IMR-90 (cell line): ENCODE results near the gene PCK1. TPM values are rescaled to one million over a fixed set of nuclear protein-coding genes. Genes with fewer than 3 reads are reported as not detected.

Experiments used
- ATAC-seq: fragments of 200-7000 bp; cut with Tn5 transposase; 2 replicates; pipeline ENCODE4 v1.9.1; 2020; ENCODE audit warnings: low read depth, mild to moderate bottlenecking, moderate library complexity
- BruUV-seq: library from RNA; stranded (reverse); fragments of 400-500 nt; replicated peaks from 2 replicates; lab custom pipeline; 2021; lab: Mats Ljungman, UMichigan
- CTCF ChIA-PET: fragments of 300-600 bp; formaldehyde crosslinking; extraction: SDS; loops from one replicate; lab custom pipeline; 2021; ENCODE audit warnings: antibody characterized with exemption; lab: Yijun Ruan, JAX
- POLR2A ChIA-PET: fragments of 300-600 bp; sonication (Branson Sonifier 250); formaldehyde crosslinking; loops from one replicate; lab custom pipeline; 2022; ENCODE audit warnings: antibody characterized with exemption; ENCODE audit not compliant: unreplicated experiment; lab: Charles Lee
- DNase-seq: peaks from one replicate; pipeline ENCODE4 v3.0.0; 2013
- H2AFZ ChIP-seq: replicated peaks from 2 replicates; pipeline ENCODE3; 2013; ENCODE audit warnings: low read length, mild to moderate bottlenecking; ENCODE audit not compliant: poor library complexity
- H2AK5ac ChIP-seq: 2 replicates; pipeline ENCODE4 v1.6.1; 2013; ENCODE audit warnings: low read depth, low read length, inconsistent platforms
- H2AK9ac ChIP-seq: replicated peaks from 2 replicates; pipeline ENCODE3; 2013; ENCODE audit warnings: mild to moderate bottlenecking, low read depth, low read length, moderate library complexity; ENCODE audit not compliant: poor library complexity
- H2BK120ac ChIP-seq: 2 replicates; pipeline ENCODE4 v1.6.1; 2013; ENCODE audit warnings: low read depth, low read length, inconsistent platforms
- H2BK15ac ChIP-seq: 3 replicates; pipeline ENCODE4 v1.6.1; 2013; ENCODE audit warnings: low read depth, low read length, inconsistent platforms
- H2BK20ac ChIP-seq: 2 replicates; pipeline ENCODE4 v1.6.1; 2013; ENCODE audit warnings: low read depth, mild to moderate bottlenecking, inconsistent platforms, low read length, moderate library complexity
- H2BK5ac ChIP-seq: 2 replicates; pipeline ENCODE4 v1.6.1; 2013; ENCODE audit warnings: mild to moderate bottlenecking, low read depth, low read length, inconsistent platforms; ENCODE audit not compliant: poor library complexity, severe bottlenecking
- H3K14ac ChIP-seq: replicated peaks from 2 replicates; pipeline ENCODE4 v1.6.1; 2013; ENCODE audit warnings: low read depth, low read length, inconsistent platforms
- H3K18ac ChIP-seq: 2 replicates; pipeline ENCODE4 v1.6.1; 2013; ENCODE audit warnings: low read depth, low read length, control low read depth
- H3K23ac ChIP-seq: 2 replicates; pipeline ENCODE4 v1.6.1; 2013; ENCODE audit warnings: low read depth, low read length, inconsistent platforms
- H3K27ac ChIP-seq: 2 replicates; pipeline ENCODE4 v1.5.1; 2013; ENCODE audit warnings: mild to moderate bottlenecking, control low read depth, low read length; ENCODE audit not compliant: insufficient read depth
- H3K27me3 ChIP-seq: 2 replicates; pipeline ENCODE4 v1.6.1; 2013; ENCODE audit warnings: low read length; ENCODE audit not compliant: control insufficient read depth, insufficient read depth
- H3K36me3 ChIP-seq: 2 replicates; pipeline ENCODE4 v1.6.1; 2013; ENCODE audit warnings: low read length, mixed read lengths; ENCODE audit not compliant: control insufficient read depth, insufficient read depth
- H3K4ac ChIP-seq: 2 replicates; pipeline ENCODE4 v1.6.1; 2013; ENCODE audit warnings: low read depth, low read length, inconsistent platforms
- H3K4me1 ChIP-seq: 2 replicates; pipeline ENCODE4 v1.6.1; 2013; ENCODE audit warnings: low read length, mixed read lengths; ENCODE audit not compliant: control insufficient read depth, insufficient read depth
- H3K4me2 ChIP-seq: 2 replicates; pipeline ENCODE4 v1.6.1; 2013; ENCODE audit warnings: low read depth, mild to moderate bottlenecking, control low read depth, low read length, moderate library complexity
- H3K4me3 ChIP-seq: 2 replicates; pipeline ENCODE4 v1.5.1; 2013; ENCODE audit warnings: low read depth, mild to moderate bottlenecking, control low read depth, low read length, moderate library complexity; ENCODE audit not compliant: insufficient read depth
- H3K56ac ChIP-seq: 2 replicates; pipeline ENCODE4 v1.6.1; 2013; ENCODE audit warnings: low read length, inconsistent platforms; ENCODE audit not compliant: insufficient read depth; ENCODE audit errors: extremely low read depth
- H3K79me1 ChIP-seq, 2 experiments: 2 replicates each; pipeline ENCODE4 v1.6.1; 2013; ENCODE audit warnings: low read length in 2 of 2, inconsistent platforms in 1 of 2, low read depth in 1 of 2
- H3K9ac ChIP-seq: 2 replicates; pipeline ENCODE4 v1.6.1; 2013; ENCODE audit warnings: low read depth, low read length, control low read depth
- H3K9me1 ChIP-seq: 2 replicates; pipeline ENCODE4 v1.6.1; 2013; ENCODE audit warnings: low read length, inconsistent platforms; ENCODE audit not compliant: insufficient read depth
- H3K9me3 ChIP-seq: 2 replicates; pipeline ENCODE4 v1.6.1; 2013; ENCODE audit warnings: low read length; ENCODE audit not compliant: control insufficient read depth, insufficient read depth
- H4K20me1 ChIP-seq: 2 replicates; pipeline ENCODE4 v1.6.1; 2013; ENCODE audit warnings: low read length, inconsistent platforms; ENCODE audit not compliant: insufficient read depth
- H4K5ac ChIP-seq: 2 replicates; pipeline ENCODE4 v1.6.1; 2013; ENCODE audit warnings: mild to moderate bottlenecking, low read depth, low read length, control low read depth
- H4K8ac ChIP-seq, 2 experiments: 2 replicates each; pipeline ENCODE4 v1.6.1; 2013; ENCODE audit warnings: low read depth in 2 of 2, low read length in 2 of 2, control low read depth in 1 of 2, inconsistent platforms in 1 of 2
- H4K91ac ChIP-seq: 2 replicates; pipeline ENCODE4 v1.6.1; 2013; ENCODE audit warnings: low read depth, low read length, inconsistent platforms; ENCODE audit not compliant: insufficient read depth
- BHLHE40 ChIP-seq: fragments of 150-350 bp; IDR thresholded peaks from 2 replicates; pipeline ENCODE4 v1.6.1; 2016; ENCODE audit warnings: mild to moderate bottlenecking, low read depth, low read length
- CEBPB ChIP-seq: IDR thresholded peaks from 2 replicates; pipeline ENCODE4 v1.6.1; 2012; ENCODE audit warnings: low read depth, low read length, improper control_type of control experiment
- CHD1 ChIP-seq: IDR thresholded peaks from 2 replicates; pipeline ENCODE4 v1.6.1; 2012; ENCODE audit warnings: low read depth, low read length, improper control_type of control experiment
- FOS ChIP-seq: fragments of 150-350 bp; IDR thresholded peaks from 2 replicates; pipeline ENCODE4 v1.6.1; 2016; ENCODE audit warnings: low read depth, low read length
- MAFK ChIP-seq: IDR thresholded peaks from 2 replicates; pipeline ENCODE4 v1.6.1; 2012; ENCODE audit warnings: low read depth, low read length, improper control_type of control experiment
- MAZ ChIP-seq: IDR thresholded peaks from 2 replicates; pipeline ENCODE4 v1.6.1; 2012; ENCODE audit warnings: low read depth, mild to moderate bottlenecking, low read length, improper control_type of control experiment, moderate library complexity, borderline replicate concordance
- MXI1 ChIP-seq: IDR thresholded peaks from 2 replicates; pipeline ENCODE4 v1.6.1; 2012; ENCODE audit warnings: low read depth, mild to moderate bottlenecking, low read length, moderate library complexity, borderline replicate concordance
- NFE2L2 ChIP-seq: fragments of 150-350 bp; IDR thresholded peaks from 2 replicates; pipeline ENCODE4 v1.6.1; 2016; ENCODE audit warnings: low read depth, mild to moderate bottlenecking, low read length
- POLR2A ChIP-seq: IDR thresholded peaks from 2 replicates; pipeline ENCODE4 v1.6.1; 2012; ENCODE audit warnings: mild to moderate bottlenecking, low read depth, low read length
- RCOR1 ChIP-seq: IDR thresholded peaks from 2 replicates; pipeline ENCODE4 v1.6.1; 2012; ENCODE audit warnings: mild to moderate bottlenecking, low read length, improper control_type of control experiment; ENCODE audit not compliant: insufficient replicate concordance
- WGBS, 2 experiments: methylation state at CpG; one replicate each; pipeline versions ENCODE4 v1.1.5 to v1.1.7; 2013; ENCODE audit warnings: missing lambda C conversion rate in 2 of 2; ENCODE audit not compliant: insufficient read length in 1 of 2; ENCODE audit errors: extremely low coverage in 2 of 2; 5-methylcytosine and 5-hydroxymethylcytosine counted together
- dilution Hi-C: fragments of 300-500 bp; cut with HindIII; formaldehyde crosslinking; loops from one replicate; pipeline ENCODE4 v1.14.3; 2018; ENCODE audit warnings: low sequenced_read_pairs; ENCODE audit not compliant: unreplicated experiment
- in situ Hi-C: fragments of 300-500 bp; cut with MboI; formaldehyde crosslinking; loops from 3 replicates; pipeline ENCODE4 v1.14.3; 2019; ENCODE audit warnings: low sequenced_read_pairs, inconsistent platforms, mixed read lengths
- intact Hi-C: fragments of 100-400 bp; cut with micrococcal nuclease; formaldehyde crosslinking; loops from 2 replicates; pipeline ENCODE4 v1.10.0; 2022
- polyA plus RNA-seq, 3 experiments: library from polyadenylated mRNA; depleted of rRNA; stranded (reverse); fragments of >200 nt; gene quantifications; 2 replicates each; pipeline ENCODE4 v1.2.3, GENCODE V29; 2012; ENCODE audit warnings: low replicate concordance in 1 of 3
- total RNA-seq: library from RNA; depleted of rRNA; stranded (reverse); fragments of >200 nt; gene quantifications from 2 replicates; pipeline ENCODE4 v1.2.3, GENCODE V29; 2012
- TF ChIP-seq, protein P1 (sequence below): fragments of 150-350 bp; IDR thresholded peaks from 2 replicates; pipeline ENCODE4 v1.6.1; 2016; ENCODE audit warnings: low read depth, mild to moderate bottlenecking, low read length, moderate library complexity, borderline replicate concordance
- TF ChIP-seq, protein P2 (sequence below): fragments of 150-350 bp; IDR thresholded peaks from 2 replicates; pipeline ENCODE4 v1.6.1; 2017; ENCODE audit warnings: mild to moderate bottlenecking, antibody characterized with exemption, low read length, low read depth

The PCK1 gene
- total and polyA plus RNA-seq, 2 of the 4 experiments (the other 2 are of a cell fraction) = not detected

DNA sequence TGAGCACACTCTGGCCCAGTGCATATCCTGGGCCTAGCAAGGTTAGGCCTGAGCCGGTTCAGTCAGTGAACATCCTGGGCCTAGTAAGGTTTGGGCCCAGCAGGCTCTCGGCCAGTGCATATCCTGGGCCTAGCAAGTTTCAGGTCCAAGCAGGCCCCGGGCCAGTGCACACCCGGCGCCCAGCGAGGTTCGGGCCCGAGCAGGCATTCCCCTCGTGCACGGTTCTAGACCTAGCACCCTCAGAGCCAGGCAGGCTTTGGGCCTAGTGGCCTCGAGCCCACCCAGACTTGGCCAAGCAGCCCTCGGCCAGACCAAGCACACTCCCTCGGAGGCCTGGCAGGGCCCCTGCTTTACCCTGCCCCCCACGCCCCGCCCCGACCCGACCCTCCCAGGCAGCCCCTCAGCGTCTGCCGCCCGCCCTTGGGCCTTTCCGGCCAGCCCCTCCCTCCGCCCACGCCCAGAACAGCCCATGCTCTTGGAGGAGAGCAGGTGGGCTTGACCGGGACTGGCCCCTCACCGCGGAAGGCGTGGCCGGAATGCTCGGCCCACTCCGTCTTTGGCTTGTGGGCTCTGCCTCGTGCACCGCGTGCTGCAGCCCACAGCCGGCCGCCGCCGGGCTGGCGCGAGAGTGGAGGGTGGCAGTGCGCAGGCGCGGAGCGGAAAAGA is 36.3 kb upstream of the PCK1 start, which contains the start of gene CTCFL:
CTCFL (minus strand) TSS at position 630 of the 666 bp plus-strand sequence. CDS start 935 bp downstream, outside the sequence.
- 90% methylated on average over 9 of the region's 43 CpGs; no CpG with 5 or more reads in 1 of the 2 experiments for WGBS, 2 experiments
- in situ Hi-C loops (no loop called here), dilution Hi-C loops (no loop called here), intact Hi-C loops (no loop called here)
- TF ChIP-seq BHLHE40 (no peak), MAFK (no peak), POLR2A (no peak), RCOR1 (no peak), MXI1 (no peak), MAZ (no peak), CHD1 (no peak), NFE2L2 (no peak), CEBPB (no peak), FOS (no peak)
- TF ChIP-seq, protein P1, sequence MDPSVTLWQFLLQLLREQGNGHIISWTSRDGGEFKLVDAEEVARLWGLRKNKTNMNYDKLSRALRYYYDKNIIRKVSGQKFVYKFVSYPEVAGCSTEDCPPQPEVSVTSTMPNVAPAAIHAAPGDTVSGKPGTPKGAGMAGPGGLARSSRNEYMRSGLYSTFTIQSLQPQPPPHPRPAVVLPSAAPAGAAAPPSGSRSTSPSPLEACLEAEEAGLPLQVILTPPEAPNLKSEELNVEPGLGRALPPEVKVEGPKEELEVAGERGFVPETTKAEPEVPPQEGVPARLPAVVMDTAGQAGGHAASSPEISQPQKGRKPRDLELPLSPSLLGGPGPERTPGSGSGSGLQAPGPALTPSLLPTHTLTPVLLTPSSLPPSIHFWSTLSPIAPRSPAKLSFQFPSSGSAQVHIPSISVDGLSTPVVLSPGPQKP = no peak
- TF ChIP-seq, protein P2, sequence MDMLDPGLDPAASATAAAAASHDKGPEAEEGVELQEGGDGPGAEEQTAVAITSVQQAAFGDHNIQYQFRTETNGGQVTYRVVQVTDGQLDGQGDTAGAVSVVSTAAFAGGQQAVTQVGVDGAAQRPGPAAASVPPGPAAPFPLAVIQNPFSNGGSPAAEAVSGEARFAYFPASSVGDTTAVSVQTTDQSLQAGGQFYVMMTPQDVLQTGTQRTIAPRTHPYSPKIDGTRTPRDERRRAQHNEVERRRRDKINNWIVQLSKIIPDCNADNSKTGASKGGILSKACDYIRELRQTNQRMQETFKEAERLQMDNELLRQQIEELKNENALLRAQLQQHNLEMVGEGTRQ = no peak
- no peaks in the 10 kb centered on the region for H3K79me1 ChIP-seq
- no peak within 1 kb of the TSS for H3K14ac ChIP-seq
- H3K56ac ChIP-seq = no peak within 1 kb of the TSS
- H3K4me3 ChIP-seq = no peak within 1 kb of the TSS
- H3K4me1 ChIP-seq = no peaks in the 10 kb centered on the region
- H2BK20ac ChIP-seq = no peak within 1 kb of the TSS
- H3K9ac ChIP-seq = no peak within 1 kb of the TSS
- no peak within 1 kb of the TSS for H3K4me2 ChIP-seq
- BruUV-seq = no TSS peak
- no peak within 1 kb of the TSS for H2BK15ac ChIP-seq
- H4K5ac ChIP-seq = no peak within 1 kb of the TSS
- no peaks in the 10 kb centered on the region for H3K9me1 ChIP-seq
- no peak within 1 kb of the TSS for H3K27ac ChIP-seq
- H3K36me3 ChIP-seq = no peaks in the 10 kb centered on the region
- ATAC-seq (no peak), DNase-seq (no peak)
- ChIA-PET CTCF (no interaction called here), POLR2A (no interaction called here)
- no peak within 1 kb of the TSS for H2BK5ac ChIP-seq
- no peak within 1 kb of the TSS for H2AK5ac ChIP-seq
- H3K23ac ChIP-seq = no peak within 1 kb of the TSS
- H4K8ac ChIP-seq = no peak within 1 kb of the TSS
- no peak within 1 kb of the TSS for H2AFZ ChIP-seq
- no peak within 1 kb of the TSS for H2AK9ac ChIP-seq
- H3K4ac ChIP-seq = no peak within 1 kb of the TSS
- H4K91ac ChIP-seq = no peak within 1 kb of the TSS
- H3K27me3 ChIP-seq = peaks cover 8% of the 10 kb centered on the region
- H4K20me1 ChIP-seq = no peaks in the 10 kb centered on the region
- H2BK120ac ChIP-seq = no peak within 1 kb of the TSS
- no peak within 1 kb of the TSS for H3K18ac ChIP-seq
- H3K9me3 ChIP-seq = no peaks in the 10 kb centered on the region
